Measurements from ENCODE around the gene SLC12A8.

GRCh38 chr3:125194849-125195601 is 17.5 kb downstream of the SLC12A8 start:
- no peak for TF ChIP-seq CTCF (IDR thresholded peaks at IDR 0.05)
- no peak for TF ChIP-seq POLR2A (IDR thresholded peaks at IDR 0.05)

All from right lobe of liver (tissue), 4 donors.